BLaER1 (cell line): ENCODE measurements around the gene KMO.

Experiments used
- H3K27ac ChIP-seq: shearing (Covaris generic); formaldehyde crosslinking; 2 replicates; pipeline ENCODE4 v1.8.1; 2022
- H3K27me3 ChIP-seq: shearing (Covaris generic); formaldehyde crosslinking; 2 replicates; pipeline ENCODE4 v1.8.1; 2022
- H3K36me3 ChIP-seq: shearing (Covaris generic); formaldehyde crosslinking; 2 replicates; pipeline ENCODE4 v1.8.1; 2022
- H3K4me1 ChIP-seq: shearing (Covaris generic); formaldehyde crosslinking; 2 replicates; pipeline ENCODE4 v1.8.1; 2022
- H3K4me2 ChIP-seq: shearing (Covaris generic); formaldehyde crosslinking; 2 replicates; pipeline ENCODE4 v1.8.1; 2022
- H3K4me3 ChIP-seq: shearing (Covaris generic); formaldehyde crosslinking; 2 replicates; pipeline ENCODE4 v1.8.1; 2022
- H3K9ac ChIP-seq: shearing (Covaris generic); formaldehyde crosslinking; 2 replicates; pipeline ENCODE4 v1.8.1; 2022
- H3K9me3 ChIP-seq: shearing (Covaris generic); formaldehyde crosslinking; 2 replicates; pipeline ENCODE4 v1.8.1; 2022
- H4K20me1 ChIP-seq: shearing (Covaris generic); formaldehyde crosslinking; 2 replicates; pipeline ENCODE4 v1.8.1; 2022
- Cebpa-rat ChIP-seq: shearing (Covaris generic); IDR thresholded peaks from 2 replicates; pipeline ENCODE4 v1.8.1; 2022

The KMO gene

GRCh38 chr1:241632987-241633386, 100.8 kb downstream of the KMO start:
- peaks cover 29% of the 10 kb centered on the region for H3K36me3 ChIP-seq
- no peak overlapping the region for H3K27ac ChIP-seq

GRCh38 chr1:241635556-241636152, 103.5 kb downstream of the KMO start:
- H3K4me1 ChIP-seq: peaks cover 77% of the 10 kb centered on the region
- H3K27ac ChIP-seq: peak overlapping the region; percentile 1; the same call in 1 of the 2 replicates
- no peak for TF ChIP-seq Cebpa-rat
- H4K20me1 ChIP-seq: peaks cover 11% of the 10 kb centered on the region; the same call in 1 of the 2 replicates
- H3K4me3 ChIP-seq: no peak overlapping the region
- H3K9ac ChIP-seq: no peak overlapping the region
- no peaks in the 10 kb centered on the region for H3K27me3 ChIP-seq
- peaks cover 29% of the 10 kb centered on the region for H3K36me3 ChIP-seq
- peak overlapping the region; percentile 90 for H3K4me2 ChIP-seq
- H3K9me3 ChIP-seq: no peaks in the 10 kb centered on the region; the same call in 1 of the 2 replicates

More at GRCh38 chr1:241632987-241633386, 100.8 kb downstream of the KMO start:
- Histone ChIP-seq H3K9ac (no peak overlapping the region), H4K20me1 (peaks cover 6% of the 10 kb centered on the region; the same call in 1 of the 2 replicates), H3K27me3 (no peaks in the 10 kb centered on the region), H3K4me1 (peaks cover 91% of the 10 kb centered on the region), H3K9me3 (no peaks in the 10 kb centered on the region; the same call in 1 of the 2 replicates), H3K4me2 (no peak overlapping the region), H3K4me3 (no peak overlapping the region)
- no peak for TF ChIP-seq Cebpa-rat

GRCh38 chr1:241636291-241636690, 104.1 kb downstream of the KMO start:
- H3K9ac ChIP-seq: no peak overlapping the region
- H3K4me1 ChIP-seq: peaks cover 77% of the 10 kb centered on the region
- TF ChIP-seq Cebpa-rat: no peak
- H4K20me1 ChIP-seq: peaks cover 11% of the 10 kb centered on the region; the same call in 1 of the 2 replicates
- no peaks in the 10 kb centered on the region; the same call in 1 of the 2 replicates for H3K9me3 ChIP-seq
- H3K36me3 ChIP-seq: peaks cover 29% of the 10 kb centered on the region
- no peak overlapping the region for H3K27ac ChIP-seq
- no peak overlapping the region for H3K4me3 ChIP-seq
- no peaks in the 10 kb centered on the region for H3K27me3 ChIP-seq
- peak overlapping the region; percentile 90 for H3K4me2 ChIP-seq

- no peaks in the 10 kb centered on the region; the same call in 1 of the 2 replicates for H3K9me3 ChIP-seq
- H3K4me2 ChIP-seq: peak overlapping the region; percentile 90
- no peak overlapping the region for H3K9ac ChIP-seq
- peaks cover 24% of the 10 kb centered on the region for H3K36me3 ChIP-seq
- peaks cover 74% of the 10 kb centered on the region for H3K4me1 ChIP-seq
- no peak overlapping the region for H3K27ac ChIP-seq
- H3K27me3 ChIP-seq: no peaks in the 10 kb centered on the region
- peaks cover 11% of the 10 kb centered on the region; the same call in 1 of the 2 replicates for H4K20me1 ChIP-seq
- no peak for TF ChIP-seq Cebpa-rat
- H3K4me3 ChIP-seq: peak overlapping the region; percentile 91
These were observed 104.9 kb downstream of the KMO start for GRCh38 chr1:241637046-241637590.

GRCh38 chr1:241637604-241638003, 105.4 kb downstream of the KMO start:
- peaks cover 3% of the 10 kb centered on the region for H3K9me3 ChIP-seq
- H3K4me2 ChIP-seq: peak overlapping the region; percentile 90
- peaks cover 69% of the 10 kb centered on the region for H3K4me1 ChIP-seq
- no peak for TF ChIP-seq Cebpa-rat
- no peaks in the 10 kb centered on the region for H3K27me3 ChIP-seq
- H3K9ac ChIP-seq: peak overlapping the region; percentile 91
- 0 out of 2 replicates have a peak overlapping the region, but pooled peaks have one; percentile 35 for H3K27ac ChIP-seq
- peaks cover 20% of the 10 kb centered on the region for H3K36me3 ChIP-seq
- peaks cover 11% of the 10 kb centered on the region; the same call in 1 of the 2 replicates for H4K20me1 ChIP-seq
- peak overlapping the region; percentile 91 for H3K4me3 ChIP-seq

GRCh38 chr1:241638099-241638682, 106.0 kb downstream of the KMO start:
- Histone ChIP-seq H3K4me2 (peak overlapping the region; percentile 90), H3K9me3 (peaks cover 8% of the 10 kb centered on the region), H3K27ac (0 out of 2 replicates have a peak overlapping the region, but pooled peaks have one; percentile 35), H3K4me1 (peaks cover 67% of the 10 kb centered on the region), H3K4me3 (peak overlapping the region; percentile 91), H3K27me3 (no peaks in the 10 kb centered on the region), H3K9ac (peak overlapping the region; percentile 91), H4K20me1 (peaks cover 11% of the 10 kb centered on the region; the same call in 1 of the 2 replicates), H3K36me3 (peaks cover 20% of the 10 kb centered on the region)
- no peak for TF ChIP-seq Cebpa-rat

GRCh38 chr1:241638909-241639622, 106.9 kb downstream of the KMO start:
- H3K27ac ChIP-seq: peak overlapping the region; percentile 90
- H3K4me3 ChIP-seq: peak overlapping the region; percentile 91
- TF ChIP-seq Cebpa-rat: no peak
- H3K27me3 ChIP-seq: no peaks in the 10 kb centered on the region
- peaks cover 62% of the 10 kb centered on the region for H3K4me1 ChIP-seq
- peak overlapping the region; percentile 90 for H3K4me2 ChIP-seq
- H3K9ac ChIP-seq: peak overlapping the region; percentile 91
- H4K20me1 ChIP-seq: peaks cover 11% of the 10 kb centered on the region; the same call in 1 of the 2 replicates
- peaks cover 9% of the 10 kb centered on the region for H3K9me3 ChIP-seq
- peaks cover 14% of the 10 kb centered on the region for H3K36me3 ChIP-seq

- Histone ChIP-seq H3K4me2 (peak overlapping the region; percentile 90), H3K4me3 (peak overlapping the region; percentile 91), H3K9ac (peak overlapping the region; percentile 91), H4K20me1 (peaks cover 11% of the 10 kb centered on the region; the same call in 1 of the 2 replicates), H3K4me1 (peaks cover 56% of the 10 kb centered on the region), H3K9me3 (peaks cover 9% of the 10 kb centered on the region), H3K36me3 (peaks cover 8% of the 10 kb centered on the region), H3K27ac (peak overlapping the region; percentile 90), H3K27me3 (no peaks in the 10 kb centered on the region)
- no peak for TF ChIP-seq Cebpa-rat
These were observed 107.5 kb downstream of the KMO start for GRCh38 chr1:241639623-241640148.
